Glutamatergic neuron (in vitro differentiated cells): ENCODE data around the gene DNER. TPM values are rescaled to one million over a fixed set of nuclear protein-coding genes. Genes with fewer than 3 reads are reported as not detected.

Experiments
- DNase-seq: peaks from one replicate; pipeline ENCODE4 v3.0.0; 2022
- H3K27ac Mint-ChIP-seq: one replicate; pipeline ENCODE4 v1.8.0; 2020; ENCODE audit warnings: mild to moderate bottlenecking, mixed read lengths, inconsistent platforms; ENCODE audit not compliant: unreplicated experiment
- H3K27me3 Mint-ChIP-seq: one replicate; pipeline ENCODE4 v1.8.0; 2020; ENCODE audit warnings: mild to moderate bottlenecking, moderate library complexity, mixed read lengths, inconsistent platforms; ENCODE audit not compliant: unreplicated experiment
- H3K36me3 Mint-ChIP-seq: one replicate; pipeline ENCODE4 v1.8.0; 2020; ENCODE audit warnings: mild to moderate bottlenecking, mixed read lengths, inconsistent platforms; ENCODE audit not compliant: unreplicated experiment
- H3K4me1 Mint-ChIP-seq: one replicate; pipeline ENCODE4 v1.8.0; 2020; ENCODE audit warnings: mild to moderate bottlenecking, low read depth, mixed read lengths, inconsistent platforms; ENCODE audit not compliant: unreplicated experiment
- H3K4me3 Mint-ChIP-seq: one replicate; pipeline ENCODE4 v1.8.0; 2020; ENCODE audit warnings: mild to moderate bottlenecking, mixed read lengths, inconsistent platforms; ENCODE audit not compliant: unreplicated experiment
- H3K9me3 Mint-ChIP-seq: one replicate; pipeline ENCODE4 v1.8.0; 2020; ENCODE audit warnings: mild to moderate bottlenecking, moderate library complexity, mixed read lengths, inconsistent platforms; ENCODE audit not compliant: unreplicated experiment
- total RNA-seq: library from RNA; stranded (reverse); fragmentation: NEBNext Ultra II Directional; extraction: Animal tissue kit (Norgen Biotek cat#: 25700); gene quantifications from one replicate; pipeline ENCODE4 v1.2.1, GENCODE V29; 2021; ENCODE audit not compliant: unreplicated experiment
- TF ChIP-seq, protein P1 (sequence below): fragments of 200-600 bp; sonication (generic); IDR thresholded peaks from one replicate; pipeline ENCODE4 v1.5.0; 2021; ENCODE audit not compliant: partially characterized antibody, unreplicated experiment

Gene DNER
- total RNA-seq, 1 donor from 2014 or later, result 36.0 TPM

DNA sequence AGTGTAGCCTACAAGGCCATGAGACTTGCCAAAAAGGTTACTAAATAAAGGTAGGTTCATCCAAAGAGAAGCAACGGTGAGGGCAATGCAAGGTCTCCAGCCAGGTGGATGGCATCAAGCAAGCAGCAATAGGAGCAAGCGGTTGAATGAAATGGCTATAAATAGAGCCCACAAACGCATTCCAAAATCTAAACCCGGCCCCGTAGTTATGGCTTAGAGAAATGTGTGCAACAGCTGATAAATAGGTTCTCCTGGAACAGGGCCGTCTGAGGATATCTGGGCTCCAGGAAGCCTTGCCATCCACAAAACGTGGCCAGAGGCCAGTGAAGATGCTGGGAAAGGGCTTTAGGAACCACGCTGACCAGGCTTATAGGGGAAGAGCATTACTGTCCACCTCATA is 297.2 kb downstream of the DNER start:
- Mint-ChIP-seq H3K4me1 (peaks cover 15% of the 10 kb centered on the region), H3K27me3 (peaks cover 4% of the 10 kb centered on the region), H3K27ac (peak overlapping the region; percentile 90), H3K4me3 (no peak overlapping the region), H3K36me3 (peaks cover 5% of the 10 kb centered on the region), H3K9me3 (peaks cover 1% of the 10 kb centered on the region)
- TF ChIP-seq, protein P1, sequence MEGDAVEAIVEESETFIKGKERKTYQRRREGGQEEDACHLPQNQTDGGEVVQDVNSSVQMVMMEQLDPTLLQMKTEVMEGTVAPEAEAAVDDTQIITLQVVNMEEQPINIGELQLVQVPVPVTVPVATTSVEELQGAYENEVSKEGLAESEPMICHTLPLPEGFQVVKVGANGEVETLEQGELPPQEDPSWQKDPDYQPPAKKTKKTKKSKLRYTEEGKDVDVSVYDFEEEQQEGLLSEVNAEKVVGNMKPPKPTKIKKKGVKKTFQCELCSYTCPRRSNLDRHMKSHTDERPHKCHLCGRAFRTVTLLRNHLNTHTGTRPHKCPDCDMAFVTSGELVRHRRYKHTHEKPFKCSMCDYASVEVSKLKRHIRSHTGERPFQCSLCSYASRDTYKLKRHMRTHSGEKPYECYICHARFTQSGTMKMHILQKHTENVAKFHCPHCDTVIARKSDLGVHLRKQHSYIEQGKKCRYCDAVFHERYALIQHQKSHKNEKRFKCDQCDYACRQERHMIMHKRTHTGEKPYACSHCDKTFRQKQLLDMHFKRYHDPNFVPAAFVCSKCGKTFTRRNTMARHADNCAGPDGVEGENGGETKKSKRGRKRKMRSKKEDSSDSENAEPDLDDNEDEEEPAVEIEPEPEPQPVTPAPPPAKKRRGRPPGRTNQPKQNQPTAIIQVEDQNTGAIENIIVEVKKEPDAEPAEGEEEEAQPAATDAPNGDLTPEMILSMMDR, result no peak
- DNase-seq, result no peak

DNA sequence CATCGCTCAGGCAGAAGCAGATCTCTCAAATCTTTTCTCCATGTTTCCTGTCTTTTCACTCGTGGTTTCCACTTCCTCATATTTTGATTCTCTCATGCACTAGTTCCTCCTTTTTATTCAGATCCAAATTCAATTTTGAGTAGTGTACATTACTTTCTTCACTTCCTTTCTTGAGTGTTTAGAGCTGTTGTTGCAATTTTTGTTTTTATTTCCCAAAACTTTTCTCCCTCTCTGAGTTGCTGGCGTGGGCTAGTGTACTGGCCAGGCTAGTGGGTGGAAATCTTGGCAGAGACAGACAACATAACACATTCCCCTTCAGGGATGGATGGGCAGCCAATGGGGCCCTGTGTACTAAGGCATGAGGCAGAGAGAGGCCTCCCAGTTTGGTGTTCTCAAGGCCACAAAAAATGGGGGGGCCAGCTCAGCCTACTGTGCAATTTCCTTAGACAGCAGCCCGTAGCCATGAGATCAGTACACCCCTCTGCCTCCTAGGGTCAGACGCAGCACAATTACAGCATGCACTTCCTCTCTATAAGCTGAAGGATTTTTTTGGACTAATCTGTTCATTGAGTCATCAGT is 298.1 kb downstream of the DNER start:
- peaks cover 4% of the 10 kb centered on the region for H3K27me3 Mint-ChIP-seq
- peaks cover 15% of the 10 kb centered on the region for H3K4me1 Mint-ChIP-seq
- H3K4me3 Mint-ChIP-seq, result no peak overlapping the region
- no peak for DNase-seq
- TF ChIP-seq, protein P1, result no peak
- peaks cover 5% of the 10 kb centered on the region for H3K36me3 Mint-ChIP-seq
- peaks cover 1% of the 10 kb centered on the region for H3K9me3 Mint-ChIP-seq
- H3K27ac Mint-ChIP-seq, result no peak overlapping the region

DNA sequence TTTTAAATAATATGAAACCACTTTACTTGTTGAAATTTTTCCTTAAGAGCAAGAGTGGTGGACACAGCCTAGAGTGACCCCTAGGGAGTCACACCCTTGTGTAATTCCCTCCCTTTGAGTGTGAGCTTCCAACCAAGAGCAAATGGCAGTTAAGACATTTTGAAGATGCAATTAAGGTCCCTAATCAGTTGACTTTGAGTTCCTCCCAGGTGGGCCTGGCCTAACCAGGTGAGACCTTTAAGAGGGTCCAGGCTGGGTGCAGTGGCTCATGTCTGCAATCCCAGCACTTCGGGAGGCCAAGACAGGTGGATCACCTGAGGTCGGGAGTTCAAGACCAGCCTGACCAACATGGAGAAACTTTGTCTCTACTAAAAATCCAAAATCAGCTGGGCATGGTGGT is 299.7 kb downstream of the DNER start:
- Mint-ChIP-seq H3K27me3 (peaks cover 2% of the 10 kb centered on the region), H3K36me3 (peaks cover 5% of the 10 kb centered on the region), H3K9me3 (peaks cover 1% of the 10 kb centered on the region), H3K27ac (no peak overlapping the region), H3K4me3 (no peak overlapping the region), H3K4me1 (peaks cover 23% of the 10 kb centered on the region)
- DNase-seq, result no peak
- TF ChIP-seq, protein P1, result no peak

DNA sequence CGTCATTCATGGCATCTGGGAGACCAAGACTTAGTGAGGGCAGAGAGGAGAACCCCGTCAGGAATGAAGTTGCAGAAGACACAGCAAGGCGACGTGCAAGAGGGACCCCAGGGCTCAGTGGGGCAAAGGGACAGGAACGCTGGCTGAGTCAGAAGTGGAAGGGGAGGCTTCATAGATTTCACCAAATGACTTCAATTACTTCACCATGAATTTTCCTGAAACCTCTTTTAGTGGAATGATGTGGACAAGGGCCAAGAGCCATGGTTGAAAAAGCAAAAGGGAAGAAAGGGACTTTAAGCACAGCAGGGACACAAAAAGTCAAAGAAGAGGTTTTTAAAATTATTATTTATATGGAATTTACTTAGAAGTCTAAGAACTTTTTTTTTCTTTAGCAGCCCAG is 301.7 kb downstream of the DNER start:
- H3K36me3 Mint-ChIP-seq, result peaks cover 5% of the 10 kb centered on the region
- no peak for DNase-seq
- no peaks in the 10 kb centered on the region for H3K9me3 Mint-ChIP-seq
- TF ChIP-seq, protein P1, result no peak
- peaks cover 28% of the 10 kb centered on the region for H3K4me1 Mint-ChIP-seq
- H3K4me3 Mint-ChIP-seq, result no peak overlapping the region
- peaks cover 3% of the 10 kb centered on the region for H3K27me3 Mint-ChIP-seq
- no peak overlapping the region for H3K27ac Mint-ChIP-seq

DNA sequence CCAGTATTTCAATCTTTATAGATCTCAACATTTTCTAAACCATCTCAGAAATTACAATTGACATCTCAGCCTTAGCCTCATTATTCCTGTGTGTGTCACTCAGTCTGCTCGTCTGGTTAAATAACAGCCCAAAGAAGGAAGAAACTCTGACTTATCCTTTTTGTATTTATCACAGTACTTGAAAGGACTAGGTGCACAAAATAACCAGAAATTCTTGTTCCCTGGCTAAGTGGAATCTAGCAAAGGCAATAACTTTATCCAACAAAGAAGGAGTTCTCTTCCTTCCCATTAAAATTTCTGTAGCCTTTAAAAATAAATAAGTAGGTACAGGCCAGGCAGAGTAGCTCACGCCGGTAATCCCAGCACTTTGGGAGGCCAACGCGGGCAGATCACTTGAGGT is 303.4 kb downstream of the DNER start:
- DNase-seq, result no peak
- H3K27ac Mint-ChIP-seq, result no peak overlapping the region
- H3K9me3 Mint-ChIP-seq, result no peaks in the 10 kb centered on the region
- H3K4me1 Mint-ChIP-seq, result peaks cover 31% of the 10 kb centered on the region
- H3K4me3 Mint-ChIP-seq, result no peak overlapping the region
- TF ChIP-seq, protein P1, result no peak
- peaks cover 3% of the 10 kb centered on the region for H3K27me3 Mint-ChIP-seq
- peaks cover 5% of the 10 kb centered on the region for H3K36me3 Mint-ChIP-seq
